Liver (tissue), 9 donors: ENCODE data around the gene MLLT3. TPM values are rescaled to one million over a fixed set of nuclear protein-coding genes. Genes with fewer than 3 reads are reported as not detected.

Source experiments
- DNase-seq: peaks from one replicate; pipeline ENCODE4 v3.0.0-alpha.2; 2017; ENCODE audit warnings: low spot score
- H3K27ac ChIP-seq, 2 donors: one replicate each; pipeline ENCODE4 v1.7.0; 2013; ENCODE audit warnings: inconsistent platforms in 2 of 2, low read length in 2 of 2, control low read depth in 1 of 2, low read depth in 1 of 2, mild to moderate bottlenecking in 1 of 2
- H3K27me3 ChIP-seq, 4 donors: one replicate each; pipeline versions ENCODE4 v1.6.1 to v1.7.0; 2013; ENCODE audit warnings: low read length in 3 of 4, inconsistent platforms in 1 of 4, mild to moderate bottlenecking in 1 of 4, moderate library complexity in 1 of 4; ENCODE audit not compliant: control insufficient read depth in 4 of 4, insufficient read depth in 4 of 4
- H3K36me3 ChIP-seq, 4 donors: one replicate each; pipeline versions ENCODE4 v1.6.1 to v1.7.0; 2013; ENCODE audit warnings: low read length in 3 of 4, mild to moderate bottlenecking in 3 of 4, low read depth in 1 of 4, moderate library complexity in 1 of 4; ENCODE audit not compliant: control insufficient read depth in 4 of 4, insufficient read depth in 3 of 4
- H3K4me1 ChIP-seq, 4 donors: one replicate each; pipeline versions ENCODE4 v1.6.1 to v1.7.0; 2013; ENCODE audit warnings: low read length in 3 of 4, mild to moderate bottlenecking in 3 of 4, moderate library complexity in 1 of 4; ENCODE audit not compliant: control insufficient read depth in 4 of 4, insufficient read depth in 4 of 4
- H3K4me3 ChIP-seq, 3 donors: one replicate each; pipeline versions ENCODE4 v1.6.1 to v1.7.0; 2013; ENCODE audit warnings: low read length in 3 of 3, control low read depth in 1 of 3, low read depth in 1 of 3, mild to moderate bottlenecking in 1 of 3
- H3K9ac ChIP-seq, 2 donors: one replicate each; pipeline ENCODE4 v1.7.0; 2013; ENCODE audit warnings: low read length in 2 of 2, mild to moderate bottlenecking in 2 of 2, moderate library complexity in 2 of 2, control low read depth in 1 of 2, low read depth in 1 of 2
- H3K9me3 ChIP-seq, 4 donors: one replicate each; pipeline versions ENCODE4 v1.6.1 to v1.7.0; 2013; ENCODE audit warnings: low read length in 3 of 4; ENCODE audit not compliant: control insufficient read depth in 4 of 4
- ATF3 ChIP-seq: IDR thresholded peaks from 2 replicates; pipeline ENCODE4 v1.6.1; 2016; ENCODE audit warnings: antibody characterized with exemption
- CTCF ChIP-seq: fragments of 150-350 bp; IDR thresholded peaks from 2 replicates; pipeline ENCODE4 v1.5.1; 2017; ENCODE audit warnings: improper control_type of control experiment, low read depth, low read length; ENCODE audit not compliant: missing input control
- EGR1 ChIP-seq, 2 donors: IDR thresholded peaks; 2 replicates each; pipeline ENCODE4 v1.6.1; 2016 to 2018; ENCODE audit warnings: antibody characterized with exemption in 2 of 2, low read depth in 2 of 2
- FOXA1 ChIP-seq: IDR thresholded peaks from 2 replicates; pipeline ENCODE4 v1.6.1; 2016; ENCODE audit warnings: antibody characterized with exemption
- FOXA2 ChIP-seq: IDR thresholded peaks from 2 replicates; pipeline ENCODE4 v1.6.1; 2016; ENCODE audit warnings: antibody characterized with exemption
- GABPA ChIP-seq, 2 donors: IDR thresholded peaks in 1 of 2; conservative IDR thresholded peaks in 1 of 2; 2 replicates each; pipeline ENCODE4 v1.6.1; 2016; ENCODE audit warnings: antibody characterized with exemption in 2 of 2, mild to moderate bottlenecking in 1 of 2, moderate library complexity in 1 of 2
- HNF4G ChIP-seq: IDR thresholded peaks from 2 replicates; pipeline ENCODE4 v1.6.1; 2016; ENCODE audit warnings: antibody characterized with exemption
- JUND ChIP-seq, 2 donors: IDR thresholded peaks; 2 replicates each; pipeline ENCODE4 v1.6.1; 2016; ENCODE audit warnings: antibody characterized with exemption in 2 of 2
- MAX ChIP-seq: IDR thresholded peaks from 2 replicates; pipeline ENCODE4 v1.6.1; 2016; ENCODE audit warnings: antibody characterized with exemption
- NR2F2 ChIP-seq: IDR thresholded peaks from 2 replicates; pipeline ENCODE4 v1.6.1; 2016; ENCODE audit warnings: antibody characterized with exemption
- RAD21 ChIP-seq, 2 donors: IDR thresholded peaks; 2 replicates each; pipeline ENCODE4 v1.6.1; 2016; ENCODE audit warnings: antibody characterized with exemption in 2 of 2, mild to moderate bottlenecking in 2 of 2
- REST ChIP-seq: IDR thresholded peaks from 2 replicates; pipeline ENCODE4 v1.6.1; 2016; ENCODE audit warnings: antibody characterized with exemption, mild to moderate bottlenecking
- SP1 ChIP-seq: IDR thresholded peaks from 2 replicates; pipeline ENCODE4 v1.6.1; 2018; ENCODE audit warnings: antibody characterized with exemption, mild to moderate bottlenecking
- TAF1 ChIP-seq: conservative IDR thresholded peaks from 2 replicates; pipeline ENCODE4 v1.6.1; 2016; ENCODE audit warnings: antibody characterized with exemption, mild to moderate bottlenecking
- YY1 ChIP-seq: IDR thresholded peaks from 2 replicates; pipeline ENCODE4 v1.6.1; 2016; ENCODE audit warnings: antibody characterized with exemption, mild to moderate bottlenecking
- WGBS: extraction: QIAGEN DNeasy Blood & Tissue Kit; methylation state at CpG from one replicate; pipeline ENCODE4 v1.1.7; 2013; 5-methylcytosine and 5-hydroxymethylcytosine counted together
- polyA plus RNA-seq, 2 donors: library from polyadenylated mRNA; stranded (reverse) in 1 of 2; unstranded in 1 of 2; fragments of 200-250 nt in 1 of 2; fragments of >200 nt in 1 of 2; fragmentation: Nextera tagmentation in 1 of 2; extraction: Ambion mirVana in 1 of 2; gene quantifications; one replicate each; pipeline versions ENCODE4 v1.2.1 to v1.2.3, GENCODE V29; 2013 to 2015
- total RNA-seq, 2 donors: library from RNA; depleted of rRNA; stranded (reverse); fragments of >200 nt; gene quantifications; one replicate each; pipeline ENCODE4 v1.2.3, GENCODE V29; 2014
- donor health status: healthy.
- donor health status: healthy.
- donor health status: healthy.
- donor health status: healthy.
- donor health status: healthy.

The MLLT3 gene
- total and polyA plus RNA-seq, 4 donors: 0.79 to 25.5 (median 1.3) TPM

- Histone ChIP-seq H3K27ac (no peak overlapping the region), H3K4me3 (no peak overlapping the region), H3K27me3 (no peaks in the 10 kb centered on the region), H3K9ac (no peak overlapping the region), H3K36me3 (no peaks in the 10 kb centered on the region), H3K4me1 (no peaks in the 10 kb centered on the region), H3K9me3 (no peaks in the 10 kb centered on the region)
- no peak for DNase-seq
- 80% methylated on average over 4 of the region's 4 CpGs for WGBS
- TF ChIP-seq HNF4G: no peak
- TF ChIP-seq FOXA1: no peak
- no peak for TF ChIP-seq FOXA2
- TF ChIP-seq TAF1: no peak
Measured at GRCh38 chr9:20397348-20397747, 225.0 kb downstream of the MLLT3 start.

- WGBS: 95% methylated on average over 2 of the region's 2 CpGs
- TF ChIP-seq FOXA1 (no peak), ATF3 (no peak), REST (no peak), EGR1 (IDR thresholded peaks at IDR 0.05; ENCODE audit: low read depth in 2 of 2) (no peak), TAF1 (no peak), SP1 (no peak), HNF4G (no peak), CTCF (no peak)
- DNase-seq: no peak
Measured at GRCh38 chr9:20396509-20396908, 225.8 kb downstream of the MLLT3 start.

GRCh38 chr9:20395651-20396050, 226.6 kb downstream of the MLLT3 start:
- no peak for DNase-seq
- Histone ChIP-seq H3K4me1 (peaks cover 0 to 6% (median 4%) of the 10 kb centered on the region in 4 donors), H3K9ac (no peak overlapping the region), H3K9me3 (no peaks in the 10 kb centered on the region), H3K4me3 (no peak overlapping the region), H3K36me3 (no peaks in the 10 kb centered on the region), H3K27me3 (no peaks in the 10 kb centered on the region), H3K27ac (no peak overlapping the region)
- WGBS: 80% methylated on average over 2 of the region's 2 CpGs
- no peak for TF ChIP-seq REST
- no peak for TF ChIP-seq SP1
- TF ChIP-seq YY1: no peak
- TF ChIP-seq RAD21 (IDR thresholded peaks at IDR 0.05): no peak
- TF ChIP-seq MAX: no peak
- no peak for TF ChIP-seq NR2F2
- no peak for TF ChIP-seq JUND (IDR thresholded peaks at IDR 0.05)
- no peak for TF ChIP-seq ATF3
- TF ChIP-seq HNF4G: no peak
- TF ChIP-seq EGR1 (IDR thresholded peaks at IDR 0.05; ENCODE audit: low read depth in 2 of 2): no peak
- no peak for TF ChIP-seq CTCF
- TF ChIP-seq FOXA1: no peak
- TF ChIP-seq FOXA2: no peak
- no peak for TF ChIP-seq GABPA (IDR thresholded peaks at IDR 0.05 in 1 of 2, conservative IDR thresholded peaks at IDR 0.05 in 1 of 2)

More at GRCh38 chr9:20396509-20396908, 225.8 kb downstream of the MLLT3 start:
- H3K27me3 ChIP-seq: no peaks in the 10 kb centered on the region
- H3K27ac ChIP-seq: no peak overlapping the region
- H3K9ac ChIP-seq: no peak overlapping the region
- H3K9me3 ChIP-seq: no peaks in the 10 kb centered on the region
- H3K4me3 ChIP-seq: no peak overlapping the region
- H3K36me3 ChIP-seq: no peaks in the 10 kb centered on the region
- H3K4me1 ChIP-seq: no peaks in the 10 kb centered on the region
